GM12872 (cell line): ENCODE data around the gene ERBB3.
A peak's percentile ranks its signal among the peaks of the same experiment; 100 is the strongest.

Source experiments
- TF ChIP-seq, protein P1 (sequence below): IDR thresholded peaks from 3 replicates; pipeline ENCODE4 v1.5.1; 2011; ENCODE audit warnings: low read depth, mild to moderate bottlenecking, low read length, moderate library complexity; ENCODE audit not compliant: insufficient read depth

ERBB3 gene

DNA sequence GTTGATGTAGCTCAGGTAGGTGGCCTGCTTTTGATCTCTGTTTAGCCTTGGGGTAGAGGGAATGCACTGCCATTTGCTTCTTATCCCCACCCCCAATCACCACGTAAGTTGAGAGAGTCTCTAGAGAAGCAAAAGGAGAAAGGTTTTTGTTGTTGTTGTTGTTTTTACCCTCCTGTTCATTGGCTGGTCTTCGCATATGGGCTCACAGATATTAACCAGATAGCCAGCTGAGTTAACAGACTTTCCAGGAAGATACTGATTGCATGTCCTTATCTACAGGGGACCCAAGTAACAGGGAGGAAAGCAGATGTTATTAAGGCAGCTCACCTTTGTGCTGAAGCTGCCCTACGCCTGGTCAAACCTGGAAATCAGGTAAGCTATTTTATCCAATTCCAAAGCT is 27.3 kb downstream of the ERBB3 start:
- TF ChIP-seq, protein P1, sequence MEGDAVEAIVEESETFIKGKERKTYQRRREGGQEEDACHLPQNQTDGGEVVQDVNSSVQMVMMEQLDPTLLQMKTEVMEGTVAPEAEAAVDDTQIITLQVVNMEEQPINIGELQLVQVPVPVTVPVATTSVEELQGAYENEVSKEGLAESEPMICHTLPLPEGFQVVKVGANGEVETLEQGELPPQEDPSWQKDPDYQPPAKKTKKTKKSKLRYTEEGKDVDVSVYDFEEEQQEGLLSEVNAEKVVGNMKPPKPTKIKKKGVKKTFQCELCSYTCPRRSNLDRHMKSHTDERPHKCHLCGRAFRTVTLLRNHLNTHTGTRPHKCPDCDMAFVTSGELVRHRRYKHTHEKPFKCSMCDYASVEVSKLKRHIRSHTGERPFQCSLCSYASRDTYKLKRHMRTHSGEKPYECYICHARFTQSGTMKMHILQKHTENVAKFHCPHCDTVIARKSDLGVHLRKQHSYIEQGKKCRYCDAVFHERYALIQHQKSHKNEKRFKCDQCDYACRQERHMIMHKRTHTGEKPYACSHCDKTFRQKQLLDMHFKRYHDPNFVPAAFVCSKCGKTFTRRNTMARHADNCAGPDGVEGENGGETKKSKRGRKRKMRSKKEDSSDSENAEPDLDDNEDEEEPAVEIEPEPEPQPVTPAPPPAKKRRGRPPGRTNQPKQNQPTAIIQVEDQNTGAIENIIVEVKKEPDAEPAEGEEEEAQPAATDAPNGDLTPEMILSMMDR: no peak

DNA sequence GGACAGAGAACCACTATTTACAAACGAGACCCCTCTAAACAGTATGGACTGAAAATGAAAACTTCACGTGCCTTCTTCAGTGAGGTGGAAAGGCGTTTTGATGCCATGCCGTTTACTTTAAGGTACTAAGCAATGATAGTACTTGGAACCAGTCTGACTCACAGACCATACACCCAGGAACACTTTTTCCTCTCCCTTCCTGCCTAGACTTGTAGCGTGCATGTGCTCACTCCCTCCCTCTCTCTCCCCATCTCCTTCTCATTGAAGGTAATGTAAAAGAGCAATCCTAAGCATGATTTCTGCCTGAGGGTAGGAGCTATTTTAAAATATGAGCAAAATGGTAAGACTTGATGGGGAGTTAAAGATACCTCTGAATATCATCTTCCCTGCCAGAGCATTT is 30.6 kb downstream of the ERBB3 start:
- TF ChIP-seq, protein P1: no peak

DNA sequence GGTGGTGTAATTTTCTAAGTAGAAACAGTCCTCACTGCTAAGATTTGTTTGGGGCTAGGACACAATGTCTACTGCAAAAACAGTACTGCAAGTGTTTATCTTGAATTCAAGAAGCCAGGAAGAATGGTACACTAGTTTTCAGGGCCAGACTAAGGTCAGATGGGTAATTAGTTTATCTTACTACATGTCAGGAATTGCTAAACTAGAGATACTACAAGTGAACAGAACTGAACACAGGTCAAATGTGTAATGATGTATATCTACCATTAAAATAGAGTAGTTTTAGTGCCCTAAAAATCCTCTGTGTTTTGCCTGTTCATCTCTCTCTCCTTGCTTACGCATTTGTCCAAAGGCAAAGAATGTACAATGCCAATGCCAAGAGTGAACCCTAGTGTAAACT is 34.1 kb downstream of the ERBB3 start:
- TF ChIP-seq, protein P1: no peak

DNA sequence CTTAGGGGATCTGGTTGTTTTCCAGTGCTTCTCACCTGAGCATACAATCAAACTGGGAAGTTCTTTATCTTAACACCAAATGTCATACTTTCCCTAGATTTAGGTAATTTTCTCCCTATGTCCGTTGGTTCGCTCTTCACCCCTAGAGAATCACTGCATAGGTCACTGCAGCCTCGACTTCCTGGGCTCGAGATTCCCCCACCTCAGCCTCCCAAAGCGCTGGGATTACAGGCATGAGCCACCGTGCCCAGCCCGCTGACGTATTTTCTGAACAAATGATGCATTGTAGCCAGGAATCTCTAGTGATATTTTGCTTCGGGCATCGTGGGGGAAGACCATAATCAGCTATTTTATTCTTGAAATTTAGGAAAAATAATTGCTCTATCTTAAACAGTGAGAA is 35.4 kb downstream of the ERBB3 start:
- TF ChIP-seq, protein P1: no peak

DNA sequence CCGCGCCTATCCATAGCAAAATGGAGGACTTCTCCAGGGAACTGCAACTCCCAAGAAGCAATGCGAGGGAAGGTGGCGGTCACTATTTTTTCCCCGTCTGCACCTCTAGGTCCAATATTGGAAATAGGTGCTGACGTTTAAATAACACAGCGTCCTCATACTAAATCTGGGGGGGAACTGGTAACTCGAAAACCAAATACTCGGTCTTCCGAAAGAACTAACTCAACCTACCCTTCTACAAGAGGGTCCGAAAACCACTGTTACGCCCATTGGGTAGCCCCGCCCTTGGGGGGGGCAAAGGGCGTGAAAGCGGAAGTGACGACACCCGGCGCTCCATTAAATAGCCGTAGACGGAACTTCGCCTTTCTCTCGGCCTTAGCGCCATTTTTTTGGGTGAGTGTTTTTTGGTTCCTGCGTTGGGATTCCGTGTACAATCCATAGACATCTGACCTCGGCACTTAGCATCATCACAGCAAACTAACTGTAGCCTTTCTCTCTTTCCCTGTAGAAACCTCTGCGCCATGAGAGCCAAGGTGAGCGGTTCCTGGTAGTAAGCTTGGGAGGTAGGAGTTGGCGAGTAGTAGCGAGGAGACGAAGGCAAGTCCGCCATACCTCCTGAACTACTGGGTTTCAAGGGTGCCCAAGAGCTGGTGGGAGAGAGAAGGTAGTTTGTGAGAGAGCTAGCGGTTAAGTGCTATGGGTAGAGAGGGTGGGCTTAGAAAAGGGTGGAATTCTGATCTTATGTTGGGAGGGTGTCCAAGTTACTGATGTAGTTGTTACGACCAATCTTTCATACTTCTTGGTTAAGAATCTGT is 36.5 kb downstream of the ERBB3 start, which contains the start of gene RPL41:
Gene RPL41, plus strand, starts transcription at position 367 of the 815 bp plus-strand sequence.
- TF ChIP-seq, protein P1: no peak

DNA sequence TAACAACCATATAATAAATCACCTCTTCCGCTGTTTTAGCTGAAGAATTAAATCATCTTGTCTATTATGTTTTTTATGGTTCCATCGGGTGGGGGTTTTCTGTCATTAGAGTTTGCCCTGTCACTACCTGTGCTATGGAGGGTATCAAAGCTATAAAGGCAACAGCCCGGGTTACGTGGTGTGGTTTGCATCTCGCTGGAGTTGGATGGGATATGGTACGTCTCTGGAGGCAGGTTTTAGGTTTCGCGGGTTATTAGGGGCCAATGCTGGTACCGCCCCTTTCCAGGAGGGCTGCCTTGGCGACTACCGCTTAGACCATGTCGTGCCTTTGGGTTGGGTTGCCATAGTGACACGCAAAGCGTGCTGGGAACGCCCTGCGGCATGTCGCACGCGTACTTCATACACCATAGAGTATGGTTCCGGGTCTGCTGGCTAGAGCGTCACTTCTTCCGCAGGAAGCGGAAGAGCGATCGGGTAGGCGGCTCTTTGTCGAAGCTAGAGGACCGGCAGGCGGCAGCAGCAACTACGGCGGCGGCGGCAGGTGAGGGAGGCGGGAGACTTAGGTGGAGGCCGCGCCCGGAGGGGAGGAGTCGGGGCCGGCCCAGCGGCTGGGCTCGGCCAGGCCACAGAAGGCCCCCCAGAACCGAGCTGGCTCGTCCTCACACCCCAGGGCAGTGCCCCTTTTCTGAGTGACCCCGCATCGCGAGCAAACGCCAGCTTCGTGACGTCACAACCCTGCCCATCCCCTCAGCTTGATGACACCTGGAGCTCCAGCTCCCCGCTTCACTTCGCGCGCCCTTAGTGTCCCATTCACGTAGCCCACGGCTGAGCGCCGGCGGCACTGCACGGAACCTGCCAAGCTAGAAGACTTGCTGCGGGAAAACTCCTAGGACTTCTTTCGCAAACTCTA is 38.1 kb downstream of the ERBB3 start, which contains the start of gene ZC3H10:
Gene ZC3H10, plus strand, starts transcription at position 489 of the 910 bp plus-strand sequence. CDS start 2,297 bp downstream, outside the sequence.
- TF ChIP-seq, protein P1: peak; percentile 37; the same call in 1 of the 3 replicates
